ENCODE results near the gene ZFY.

ZFY gene

GRCh38 chrY:2950655-2951054 is 15.5 kb downstream of the ZFY start:
- Histone ChIP-seq H3K36me3 (ENCODE audit: insufficient read depth, low read length) (peaks cover 10% of the 10 kb centered on the region; the same call in 1 of the 2 replicates), H4K20me1 (ENCODE audit: insufficient read depth, low read length) (peaks cover 5% of the 10 kb centered on the region; the same call in 1 of the 2 replicates), H3K79me2 (ENCODE audit: insufficient read depth, low read length) (peaks cover 99% of the 10 kb centered on the region), H2AFZ (ENCODE audit: low read depth, low read length) (no peak overlapping the region), H3K9me3 (ENCODE audit: insufficient read depth, low read length, severe bottlenecking) (no peaks in the 10 kb centered on the region), H3K27ac (ENCODE audit: low read length) (no peak overlapping the region), H3K27me3 (ENCODE audit: insufficient read depth, low read length, poor library complexity) (no peaks in the 10 kb centered on the region), H3K9ac (ENCODE audit: low read depth, low read length) (no peak overlapping the region), H3K4me2 (ENCODE audit: insufficient read depth, low read length) (no peak overlapping the region), H3K4me1 (ENCODE audit: insufficient read depth, low read length) (no peaks in the 10 kb centered on the region), H3K4me3 (ENCODE audit: low read depth in 1 of 2, low read length in 2 of 2) (no peak overlapping the region)
- TF ChIP-seq EZH2 (IDR thresholded peaks at IDR 0.05; ENCODE audit: borderline replicate concordance, low read depth, low read length, severe bottlenecking) (no peak), CTCF (IDR thresholded peaks at IDR 0.05; ENCODE audit: borderline replicate concordance, extremely low read depth, low read length, poor library complexity, severe bottlenecking) (no peak)
- no peak for DNase-seq
- ATAC-seq (ENCODE audit: insufficient read depth, low read depth) = no peak

GRCh38 chrY:2952912-2953311 is 17.7 kb downstream of the ZFY start:
- no peaks in the 10 kb centered on the region for H3K4me1 ChIP-seq (ENCODE audit: insufficient read depth, low read length)
- H3K27ac ChIP-seq (ENCODE audit: low read length) = no peak overlapping the region
- no peaks in the 10 kb centered on the region for H3K9me3 ChIP-seq (ENCODE audit: insufficient read depth, low read length, severe bottlenecking)
- H3K4me3 ChIP-seq (ENCODE audit: low read depth in 1 of 2, low read length in 2 of 2) = no peak overlapping the region
- peaks cover 5% of the 10 kb centered on the region; the same call in 1 of the 2 replicates for H4K20me1 ChIP-seq (ENCODE audit: insufficient read depth, low read length)
- no peak overlapping the region for H3K4me2 ChIP-seq (ENCODE audit: insufficient read depth, low read length)
- no peak for TF ChIP-seq EZH2 (IDR thresholded peaks at IDR 0.05; ENCODE audit: borderline replicate concordance, low read depth, low read length, severe bottlenecking)
- TF ChIP-seq CTCF (IDR thresholded peaks at IDR 0.05; ENCODE audit: borderline replicate concordance, extremely low read depth, low read length, poor library complexity, severe bottlenecking) = no peak
- no peak for DNase-seq
- H3K27me3 ChIP-seq (ENCODE audit: insufficient read depth, low read length, poor library complexity) = no peaks in the 10 kb centered on the region
- peaks cover 95% of the 10 kb centered on the region for H3K79me2 ChIP-seq (ENCODE audit: insufficient read depth, low read length)
- no peak overlapping the region for H2AFZ ChIP-seq (ENCODE audit: low read depth, low read length)
- no peak for ATAC-seq (ENCODE audit: insufficient read depth, low read depth)
- peaks cover 24% of the 10 kb centered on the region for H3K36me3 ChIP-seq (ENCODE audit: insufficient read depth, low read length)
- no peak overlapping the region for H3K9ac ChIP-seq (ENCODE audit: low read depth, low read length)

- no peak for DNase-seq
- no peak overlapping the region for H3K9ac ChIP-seq (ENCODE audit: low read depth, low read length)
- peaks cover 86% of the 10 kb centered on the region for H3K79me2 ChIP-seq (ENCODE audit: insufficient read depth, low read length)
- peaks cover 25% of the 10 kb centered on the region for H3K36me3 ChIP-seq (ENCODE audit: insufficient read depth, low read length)
- H4K20me1 ChIP-seq (ENCODE audit: insufficient read depth, low read length) = peaks cover 5% of the 10 kb centered on the region; the same call in 1 of the 2 replicates
- no peaks in the 10 kb centered on the region for H3K9me3 ChIP-seq (ENCODE audit: insufficient read depth, low read length, severe bottlenecking)
- H2AFZ ChIP-seq (ENCODE audit: low read depth, low read length) = no peak overlapping the region
- no peaks in the 10 kb centered on the region for H3K4me1 ChIP-seq (ENCODE audit: insufficient read depth, low read length)
- no peak overlapping the region for H3K27ac ChIP-seq (ENCODE audit: low read length)
- no peak overlapping the region for H3K4me3 ChIP-seq (ENCODE audit: low read depth in 1 of 2, low read length in 2 of 2)
- H3K4me2 ChIP-seq (ENCODE audit: insufficient read depth, low read length) = no peak overlapping the region
- TF ChIP-seq CTCF (IDR thresholded peaks at IDR 0.05; ENCODE audit: borderline replicate concordance, extremely low read depth, low read length, poor library complexity, severe bottlenecking) (no peak), EZH2 (IDR thresholded peaks at IDR 0.05; ENCODE audit: borderline replicate concordance, low read depth, low read length, severe bottlenecking) (no peak)
- H3K27me3 ChIP-seq (ENCODE audit: insufficient read depth, low read length, poor library complexity) = no peaks in the 10 kb centered on the region
- no peak for ATAC-seq (ENCODE audit: insufficient read depth, low read depth)
Measured at GRCh38 chrY:2954735-2955134, 19.6 kb downstream of the ZFY start.

GRCh38 chrY:2955561-2955960 is 20.4 kb downstream of the ZFY start:
- H3K4me2 ChIP-seq (ENCODE audit: insufficient read depth, low read length) = no peak overlapping the region
- H3K9me3 ChIP-seq (ENCODE audit: insufficient read depth, low read length, severe bottlenecking) = no peaks in the 10 kb centered on the region
- H3K4me3 ChIP-seq (ENCODE audit: low read depth in 1 of 2, low read length in 2 of 2) = no peak overlapping the region
- H3K27ac ChIP-seq (ENCODE audit: low read length) = no peak overlapping the region
- DNase-seq (no peak), ATAC-seq (ENCODE audit: insufficient read depth, low read depth) (no peak)
- no peaks in the 10 kb centered on the region for H3K4me1 ChIP-seq (ENCODE audit: insufficient read depth, low read length)
- no peak overlapping the region for H2AFZ ChIP-seq (ENCODE audit: low read depth, low read length)
- no peaks in the 10 kb centered on the region for H3K27me3 ChIP-seq (ENCODE audit: insufficient read depth, low read length, poor library complexity)
- no peak for TF ChIP-seq CTCF (IDR thresholded peaks at IDR 0.05; ENCODE audit: borderline replicate concordance, extremely low read depth, low read length, poor library complexity, severe bottlenecking)
- TF ChIP-seq EZH2 (IDR thresholded peaks at IDR 0.05; ENCODE audit: borderline replicate concordance, low read depth, low read length, severe bottlenecking) = no peak
- peaks cover under 1% of the 10 kb centered on the region; the same call in 1 of the 2 replicates for H4K20me1 ChIP-seq (ENCODE audit: insufficient read depth, low read length)
- peaks cover 25% of the 10 kb centered on the region for H3K36me3 ChIP-seq (ENCODE audit: insufficient read depth, low read length)
- peaks cover 81% of the 10 kb centered on the region for H3K79me2 ChIP-seq (ENCODE audit: insufficient read depth, low read length)
- no peak overlapping the region for H3K9ac ChIP-seq (ENCODE audit: low read depth, low read length)

All from DND-41 (cell line).